Tibial artery (tissue), 4 donors: ENCODE results near the gene RAPGEF4.

Source experiments
- DNase-seq, 2 donors: peaks; one replicate each; pipeline ENCODE4 v3.0.0-alpha.2; 2019
- H3K27ac ChIP-seq, 2 donors: fragments of 200-600 bp; sonication (generic) in 1 of 2; 1 replicate in 1 of 2; 2 replicates in 1 of 2; pipeline ENCODE4 v1.5.1; 2018 to 2019; ENCODE audit warnings: mild to moderate bottlenecking in 1 of 2
- H3K27me3 ChIP-seq, 2 donors: fragments of 200-600 bp; sonication (generic) in 1 of 2; one replicate each; pipeline versions ENCODE4 v1.5.1 to v1.6.0; 2016 to 2019
- H3K36me3 ChIP-seq, 3 donors: fragments of 200-600 bp; sonication (generic) in 2 of 3; one replicate each; pipeline ENCODE4 v1.5.1; 2016 to 2019; ENCODE audit warnings: mild to moderate bottlenecking in 2 of 3
- H3K4me1 ChIP-seq, 4 donors: fragments of 200-600 bp; sonication (generic) in 2 of 4; 1 replicate in 3 of 4; 2 replicates in 1 of 4; pipeline ENCODE4 v1.5.1; 2016 to 2019
- H3K4me3 ChIP-seq, 2 donors: fragments of 200-600 bp; sonication (generic) in 1 of 2; 1 replicate in 1 of 2; 2 replicates in 1 of 2; pipeline ENCODE4 v1.5.1; 2018 to 2019; ENCODE audit warnings: mild to moderate bottlenecking in 2 of 2
- H3K9me3 ChIP-seq, 3 donors: fragments of 200-600 bp; sonication (generic) in 1 of 3; one replicate each; pipeline ENCODE4 v1.5.1; 2016 to 2019
- CTCF ChIP-seq, 2 experiments: fragments of 200-600 bp in 1 of 2; fragments of 450-650 bp in 1 of 2; IDR thresholded peaks; one replicate each; pipeline ENCODE4 v1.5.1; 2017 to 2019; ENCODE audit warnings: antibody characterized with exemption in 2 of 2, mild to moderate bottlenecking in 1 of 2, moderate library complexity in 1 of 2
- intact Hi-C: fragments of 100-400 bp; cut with DNase I; formaldehyde crosslinking; loops from one replicate; pipeline ENCODE4 v1.15.0; 2023; ENCODE audit warnings: low total_unique reads

Gene RAPGEF4

DNA sequence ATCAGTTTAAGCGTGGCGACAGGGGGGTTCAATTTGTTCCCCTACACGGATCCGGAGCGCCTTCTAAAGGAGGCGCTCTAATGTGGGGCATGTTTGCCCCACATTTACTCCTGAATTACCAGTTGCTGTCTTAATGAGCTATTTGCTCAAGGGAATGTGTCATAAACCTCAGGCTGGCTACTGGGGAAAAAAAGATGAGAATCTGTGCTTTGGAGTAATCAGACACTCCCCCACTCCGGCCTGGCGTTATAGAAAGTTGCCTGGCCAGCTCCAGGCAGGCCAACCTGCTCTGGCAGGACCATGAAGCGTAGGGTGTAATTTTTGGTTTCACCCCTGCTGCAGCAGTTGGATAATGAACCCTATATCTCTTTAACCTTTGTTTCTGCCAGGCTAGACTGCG, 309.0 kb downstream of the RAPGEF4 start:
- no peaks in the 10 kb centered on the region for H3K36me3 ChIP-seq
- peaks cover 0 to 17% (median 11%) of the 10 kb centered on the region in 4 donors for H3K4me1 ChIP-seq
- H3K27me3 ChIP-seq: no peaks in the 10 kb centered on the region
- no peak overlapping the region for H3K27ac ChIP-seq
- H3K9me3 ChIP-seq: no peaks in the 10 kb centered on the region
- no peak for TF ChIP-seq CTCF (IDR thresholded peaks at IDR 0.05)
- intact Hi-C loops: no loop called here
- H3K4me3 ChIP-seq: no peak overlapping the region
- no peak for DNase-seq

DNA sequence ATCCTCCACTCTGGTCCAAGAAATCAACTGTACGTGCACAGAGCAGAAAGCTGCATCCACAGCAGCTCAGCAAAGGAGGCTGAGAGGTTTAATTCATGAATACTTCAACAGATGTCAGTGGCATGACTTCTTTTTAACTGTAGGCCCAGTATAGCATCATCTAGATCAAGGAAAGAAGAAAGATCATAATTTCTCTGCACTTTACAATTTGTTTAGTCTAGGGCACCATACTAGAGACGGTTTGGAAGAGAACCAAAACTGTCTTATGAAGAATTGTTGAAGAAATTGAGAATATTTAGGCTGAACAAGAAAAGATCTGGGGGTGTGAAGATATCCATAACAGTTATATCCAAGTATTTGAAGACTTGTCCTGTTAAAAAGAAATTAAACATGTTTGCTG, 309.5 kb downstream of the RAPGEF4 start:
- DNase-seq: no peak
- H3K4me3 ChIP-seq: no peak overlapping the region
- H3K27me3 ChIP-seq: no peaks in the 10 kb centered on the region
- TF ChIP-seq CTCF (IDR thresholded peaks at IDR 0.05): no peak
- no peaks in the 10 kb centered on the region for H3K36me3 ChIP-seq
- no peak overlapping the region for H3K27ac ChIP-seq
- H3K9me3 ChIP-seq: no peaks in the 10 kb centered on the region
- peaks cover 0 to 22% (median 13%) of the 10 kb centered on the region in 4 donors for H3K4me1 ChIP-seq
- intact Hi-C loops: no loop called here

DNA sequence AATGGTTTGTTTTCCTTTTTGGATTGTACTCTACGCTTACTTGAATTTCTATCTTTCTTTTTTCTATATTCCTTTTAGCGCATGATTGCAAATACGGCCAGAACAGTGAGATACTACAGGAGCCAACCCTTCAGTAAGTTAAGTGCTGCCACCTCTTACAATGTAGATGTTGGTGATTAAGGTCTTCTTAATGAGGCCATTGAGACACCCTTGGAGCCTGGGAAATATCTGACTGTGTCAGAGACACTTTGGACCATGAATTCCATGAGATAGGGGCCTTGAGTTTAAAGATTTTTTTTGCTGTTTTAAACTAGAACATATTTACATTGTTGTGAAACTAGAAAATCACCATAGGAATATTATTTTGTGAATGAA, 312.9 kb downstream of the RAPGEF4 start:
- no peak overlapping the region for H3K4me3 ChIP-seq
- H3K27ac ChIP-seq: peak overlapping the region; percentile 71 to 76
- TF ChIP-seq CTCF (IDR thresholded peaks at IDR 0.05): no peak
- H3K4me1 ChIP-seq: peaks cover 0 to 25% (median 13%) of the 10 kb centered on the region in 4 donors
- no peaks in the 10 kb centered on the region for H3K9me3 ChIP-seq
- H3K36me3 ChIP-seq: no peaks in the 10 kb centered on the region
- H3K27me3 ChIP-seq: no peaks in the 10 kb centered on the region
- no peak for DNase-seq
- intact Hi-C loops: no loop called here

- intact Hi-C loops: no loop called here
- TF ChIP-seq CTCF (IDR thresholded peaks at IDR 0.05): no peak
- peak; percentile 89 for DNase-seq
Observed at GRCh38 chr2:173048897-173049661, 313.4 kb downstream of the RAPGEF4 start.

GRCh38 chr2:173049831-173050230, 314.2 kb downstream of the RAPGEF4 start:
- Histone ChIP-seq H3K4me3 (no peak overlapping the region), H3K9me3 (no peaks in the 10 kb centered on the region), H3K36me3 (no peaks in the 10 kb centered on the region), H3K27ac (peak overlapping the region; percentile 71 to 76), H3K27me3 (no peaks in the 10 kb centered on the region), H3K4me1 (peaks cover 0 to 29% (median 13%) of the 10 kb centered on the region in 4 donors)
- no peak for TF ChIP-seq CTCF (IDR thresholded peaks at IDR 0.05)
- no peak for DNase-seq
- intact Hi-C loops: no loop called here

More at GRCh38 chr2:173048897-173049661, 313.4 kb downstream of the RAPGEF4 start:
- Histone ChIP-seq H3K4me3 (no peak overlapping the region), H3K36me3 (no peaks in the 10 kb centered on the region), H3K27me3 (no peaks in the 10 kb centered on the region), H3K9me3 (no peaks in the 10 kb centered on the region), H3K27ac (peak overlapping the region; percentile 71 to 76), H3K4me1 (peaks cover 0 to 29% (median 13%) of the 10 kb centered on the region in 4 donors)
